NCI-H1092 (cell line): ENCODE data around the gene DHRS7B.
"Not testable (repeated sequence)": the region's sequence is repeated elsewhere in the genome, so short reads cannot be mapped to it uniquely, and the experiment has no call there.

Experiments used
- DNase-seq: peaks from one replicate; lab custom pipeline; 2025; lab: John Stamatoyannopoulos, UW

DHRS7B gene, protein sequence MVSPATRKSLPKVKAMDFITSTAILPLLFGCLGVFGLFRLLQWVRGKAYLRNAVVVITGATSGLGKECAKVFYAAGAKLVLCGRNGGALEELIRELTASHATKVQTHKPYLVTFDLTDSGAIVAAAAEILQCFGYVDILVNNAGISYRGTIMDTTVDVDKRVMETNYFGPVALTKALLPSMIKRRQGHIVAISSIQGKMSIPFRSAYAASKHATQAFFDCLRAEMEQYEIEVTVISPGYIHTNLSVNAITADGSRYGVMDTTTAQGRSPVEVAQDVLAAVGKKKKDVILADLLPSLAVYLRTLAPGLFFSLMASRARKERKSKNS

DNA sequence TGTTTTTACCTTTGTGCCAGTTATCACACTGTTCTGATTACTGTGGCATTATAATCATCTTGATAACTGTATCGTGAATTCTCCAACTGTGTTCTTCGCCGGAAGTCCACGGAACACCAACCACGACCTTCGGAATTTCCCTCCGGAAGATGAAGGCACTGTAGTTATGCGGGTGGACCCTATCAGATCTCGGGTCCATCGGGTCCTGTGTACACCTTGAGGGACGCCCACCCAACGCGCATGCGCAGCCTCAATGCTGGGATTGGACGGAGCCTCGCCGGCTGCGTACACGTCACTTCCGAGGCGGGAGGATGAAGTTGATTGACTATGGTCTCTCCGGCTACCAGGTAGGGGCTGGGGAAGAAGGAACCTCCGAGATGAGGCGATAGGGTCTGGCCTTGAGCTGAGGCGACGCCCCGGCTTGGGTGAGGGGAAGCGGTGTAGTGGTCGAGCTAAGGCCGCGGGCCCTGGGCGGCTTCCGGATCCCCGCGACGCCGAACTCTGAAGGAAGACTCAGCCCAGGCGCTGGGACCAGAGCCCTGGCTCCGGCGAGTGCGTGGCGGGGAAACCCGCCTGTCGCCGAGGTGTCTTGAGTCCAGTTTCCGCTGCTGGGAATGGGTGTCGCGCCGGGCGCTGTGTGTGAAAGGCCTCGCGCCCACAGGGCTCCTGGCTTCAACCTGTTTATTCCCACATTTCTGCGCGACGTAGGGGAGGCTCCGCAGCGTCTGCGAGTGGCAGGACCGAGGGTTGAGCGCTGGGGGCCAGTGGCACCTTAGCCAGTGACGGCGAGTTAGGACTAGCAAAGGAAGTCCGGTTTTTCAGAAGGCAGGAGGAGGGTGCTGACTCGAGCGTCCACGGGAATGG lies at the start of gene DHRS7B:
DHRS7B (plus strand) TSS at position 320 of the 864 bp plus-strand sequence; CDS start at position 328, 8 bp downstream.
- peak; percentile 90 for DNase-seq

DNA sequence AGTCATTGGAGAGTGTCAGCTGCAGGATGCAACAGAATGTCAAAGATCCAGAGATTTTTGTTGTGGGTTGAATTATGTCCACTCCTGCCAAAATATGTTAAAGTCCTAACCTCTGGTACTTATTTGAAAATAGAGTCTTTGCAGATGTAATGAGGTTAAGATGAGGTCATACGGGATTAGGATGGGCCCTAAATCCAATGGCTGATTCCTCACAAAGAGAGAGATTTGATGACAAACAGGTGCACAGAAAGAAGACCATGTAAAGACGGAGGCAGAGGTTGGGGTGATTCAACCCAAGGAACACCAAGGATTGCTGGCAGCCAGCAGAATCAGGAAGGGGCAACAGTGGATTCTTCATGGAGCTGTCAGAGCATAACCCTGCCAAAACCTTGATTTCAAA lies 49.5 kb upstream of the DHRS7B start:
- no peak for DNase-seq

DNA sequence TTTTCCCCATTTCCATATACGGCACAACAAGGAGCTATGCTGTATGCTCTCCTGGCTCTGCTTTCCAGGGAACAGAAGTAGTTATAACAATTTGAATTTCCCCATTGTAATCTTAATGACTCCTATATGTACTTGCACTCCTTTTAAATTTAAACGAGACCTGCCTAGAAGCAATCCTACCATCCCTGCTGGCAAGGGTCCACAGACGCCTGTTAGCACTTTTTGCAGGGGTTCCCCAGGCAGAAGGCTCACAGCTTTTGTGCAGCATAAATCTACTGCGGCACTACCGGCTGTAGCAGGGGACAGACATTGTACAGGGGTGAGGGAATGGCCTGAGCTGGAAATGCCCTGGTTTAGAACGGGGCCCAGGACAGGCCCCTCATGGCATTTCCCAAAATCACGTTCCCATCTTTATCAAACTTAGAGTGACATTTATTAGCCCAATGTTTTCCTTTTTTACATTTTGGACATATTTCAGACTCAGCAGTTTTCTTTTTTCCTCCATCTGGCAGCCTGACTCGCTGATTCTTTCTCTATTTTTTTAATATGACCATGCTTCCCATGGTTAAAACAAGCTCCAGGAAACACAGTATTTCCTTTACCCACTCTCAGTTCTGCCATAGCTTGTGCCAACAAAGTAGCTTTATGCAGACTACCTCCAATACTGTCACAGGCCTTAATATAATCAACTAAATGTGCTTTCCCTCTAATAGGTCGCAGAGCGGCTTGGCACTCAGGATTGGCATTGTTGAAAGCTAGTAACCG lies 48.6 kb upstream of the DHRS7B start:
- DNase-seq: no peak

DNA sequence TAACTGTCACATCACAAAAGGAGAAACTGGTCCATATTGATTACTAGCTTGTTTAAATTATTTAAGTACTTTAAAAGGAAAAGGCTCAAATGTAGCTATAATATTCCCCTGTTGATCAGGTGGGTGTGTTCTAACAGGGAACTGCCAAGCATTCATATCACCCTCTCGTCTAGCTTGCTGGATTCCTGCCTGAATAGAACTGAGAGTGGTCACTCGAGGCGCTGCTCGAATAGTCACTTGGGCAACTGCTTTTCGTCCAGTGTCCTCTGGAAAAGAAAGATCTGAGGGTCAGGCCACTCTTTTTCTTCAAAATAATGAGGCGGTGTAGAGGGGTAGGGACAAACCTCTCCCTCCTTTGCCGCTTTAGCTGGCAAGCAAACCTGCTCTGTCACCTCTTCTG lies 47.6 kb upstream of the DHRS7B start:
- no peak for DNase-seq

DNA sequence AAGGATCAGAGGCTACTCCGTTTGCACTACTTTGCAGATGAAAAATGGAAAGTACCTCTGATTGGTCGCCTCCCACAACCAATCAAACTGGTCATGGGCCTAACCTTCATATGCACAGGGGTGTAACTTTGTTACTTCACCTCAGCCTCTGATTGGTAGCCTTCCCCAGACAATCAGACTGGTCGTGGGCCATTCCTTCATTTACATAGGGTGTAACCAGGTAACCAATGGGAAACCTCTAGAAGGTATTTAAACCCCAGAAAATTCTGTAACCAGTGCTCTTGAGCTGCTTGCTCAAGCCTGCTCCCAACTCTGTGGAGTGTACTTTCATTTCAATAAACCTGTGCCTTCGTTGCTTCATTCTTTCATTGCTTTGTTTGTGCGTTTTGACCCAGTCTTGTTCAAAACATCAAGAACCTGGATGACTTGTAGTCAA lies 44.7 kb upstream of the DHRS7B start:
- DNase-seq: no peak

DNA sequence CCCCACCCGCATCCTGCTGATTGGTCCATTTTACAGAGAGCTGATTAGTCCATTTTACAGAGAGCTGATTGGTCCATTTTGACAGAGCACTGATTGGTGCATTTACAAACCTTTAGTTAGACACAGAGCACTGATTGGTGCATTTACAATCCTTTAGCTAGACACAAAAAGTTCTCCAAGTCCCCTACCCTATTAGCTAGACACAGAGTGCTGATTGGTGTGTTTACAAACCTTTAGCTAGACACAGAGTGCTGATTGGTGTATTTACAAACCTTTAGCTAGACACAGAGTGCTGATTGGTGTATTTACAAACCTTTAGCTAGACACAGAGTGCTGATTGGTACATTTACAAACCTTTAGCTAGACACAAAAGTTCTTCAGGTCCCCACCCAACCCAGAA lies 41.5 kb upstream of the DHRS7B start:
- not testable (repeated sequence) for DNase-seq

DNA sequence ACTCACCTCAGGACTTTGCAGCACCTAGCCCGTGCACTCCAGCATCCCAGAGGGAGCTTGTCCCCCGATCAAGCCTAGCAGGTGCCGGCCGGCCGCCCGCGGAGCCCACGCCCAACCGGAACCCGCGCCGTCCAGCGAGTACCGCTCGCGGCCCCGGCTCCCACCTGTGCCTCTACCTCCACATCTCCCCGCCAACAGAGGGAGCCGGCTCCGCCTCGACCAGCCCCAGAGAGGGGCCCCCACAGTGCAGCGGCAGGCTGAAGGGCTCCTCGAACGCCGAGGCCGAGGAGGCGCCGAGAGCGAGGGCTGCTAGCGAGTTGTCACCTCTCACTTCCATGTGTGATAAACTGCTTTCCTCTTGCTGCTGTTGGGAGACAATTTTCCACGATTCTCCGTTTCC lies 41.1 kb upstream of the DHRS7B start:
- no peak for DNase-seq

DNA sequence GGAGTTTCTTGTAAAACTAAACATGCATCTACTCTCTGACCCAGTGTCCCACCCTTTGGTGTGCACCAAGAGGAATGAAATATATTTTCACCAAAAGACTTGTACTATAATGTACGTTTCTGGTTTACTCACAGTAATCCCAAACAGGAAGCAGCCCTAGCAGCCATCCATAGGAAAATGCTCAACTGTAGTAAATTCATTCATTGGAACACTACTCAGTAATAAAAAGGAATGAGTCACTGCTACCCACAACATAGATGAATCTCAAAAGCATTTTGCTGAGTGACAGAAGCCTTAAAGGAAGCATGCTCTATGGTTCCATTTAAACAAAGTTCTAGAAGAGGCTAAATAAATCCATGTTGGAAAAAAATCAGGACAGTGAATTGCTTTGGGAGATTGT lies 37.6 kb upstream of the DHRS7B start:
- DNase-seq: no peak

DNA sequence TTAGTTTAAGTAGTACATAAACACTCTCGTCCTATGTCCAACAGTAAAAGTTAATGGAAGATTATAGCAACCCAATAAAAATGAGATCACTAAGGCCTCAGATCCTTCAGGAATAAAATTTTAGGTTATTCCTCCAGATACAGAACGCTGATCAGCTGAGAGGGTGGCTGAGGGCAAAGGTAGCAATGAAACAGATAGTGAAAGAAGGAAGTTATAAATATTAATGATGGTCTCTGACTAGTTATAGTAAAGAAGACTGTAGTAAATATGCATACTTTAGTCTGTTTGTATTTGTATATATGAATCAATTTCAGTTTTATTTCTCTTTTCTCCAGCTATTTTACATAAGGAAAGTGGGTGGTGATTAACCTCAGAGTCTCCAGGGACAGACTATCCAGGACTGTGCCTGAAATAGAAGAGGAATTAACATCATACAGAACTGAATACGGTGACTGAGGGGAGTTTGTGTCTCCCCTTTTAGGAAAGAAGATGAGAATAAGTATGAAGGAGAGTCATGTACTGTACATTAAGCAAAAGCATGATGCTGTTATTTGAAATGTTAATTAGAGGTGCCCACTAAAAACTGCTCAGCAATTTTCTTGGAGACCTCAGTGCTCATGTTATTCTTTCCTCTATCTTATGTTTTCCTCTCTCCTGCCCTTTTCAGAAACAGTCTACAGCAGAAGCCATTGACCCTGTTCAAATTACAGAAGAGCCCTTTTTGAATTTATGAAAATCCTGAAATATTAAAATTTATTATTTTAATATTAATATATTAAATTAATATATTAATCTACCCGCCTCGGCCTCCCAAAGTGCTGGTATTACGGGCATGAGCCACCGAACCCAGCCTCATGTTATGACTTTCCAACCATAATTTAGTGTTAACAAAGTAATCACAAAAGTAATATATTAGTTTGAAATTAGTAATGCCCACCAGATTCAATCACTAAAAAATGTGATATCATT lies 36.5 kb upstream of the DHRS7B start:
- no peak for DNase-seq

DNA sequence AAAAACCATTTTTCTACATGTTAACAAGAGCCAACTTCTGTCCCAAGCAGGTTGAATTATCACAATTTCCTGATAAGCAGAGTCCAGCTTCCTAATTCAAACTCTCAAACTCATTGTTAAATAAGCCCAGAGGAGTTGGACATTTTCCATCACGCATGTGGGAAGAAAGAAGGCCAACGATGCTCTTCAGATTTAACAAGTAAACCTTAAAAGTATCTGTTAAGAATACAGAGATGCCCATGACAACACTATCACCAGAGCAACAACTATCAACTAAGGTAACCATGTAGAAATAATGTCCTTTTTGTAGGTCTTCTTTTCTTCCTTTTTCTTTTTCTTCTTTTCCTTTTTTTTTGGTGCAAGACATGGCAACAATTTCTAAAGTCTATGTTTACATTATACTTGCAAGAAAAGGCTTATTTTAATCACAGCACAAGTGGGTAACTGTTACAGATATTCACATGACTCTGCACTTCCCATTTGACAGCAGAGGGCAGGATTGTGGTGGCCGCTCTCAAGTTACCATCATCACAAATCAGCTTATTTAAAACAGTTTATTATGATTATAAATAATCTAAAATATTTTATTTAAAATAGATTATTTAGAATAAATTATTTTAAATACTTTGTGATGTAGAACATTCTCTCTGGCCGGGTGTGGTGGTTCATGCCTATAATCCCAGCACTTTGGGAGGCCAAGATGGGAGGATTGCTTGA lies 35.7 kb upstream of the DHRS7B start:
- DNase-seq: no peak

DNA sequence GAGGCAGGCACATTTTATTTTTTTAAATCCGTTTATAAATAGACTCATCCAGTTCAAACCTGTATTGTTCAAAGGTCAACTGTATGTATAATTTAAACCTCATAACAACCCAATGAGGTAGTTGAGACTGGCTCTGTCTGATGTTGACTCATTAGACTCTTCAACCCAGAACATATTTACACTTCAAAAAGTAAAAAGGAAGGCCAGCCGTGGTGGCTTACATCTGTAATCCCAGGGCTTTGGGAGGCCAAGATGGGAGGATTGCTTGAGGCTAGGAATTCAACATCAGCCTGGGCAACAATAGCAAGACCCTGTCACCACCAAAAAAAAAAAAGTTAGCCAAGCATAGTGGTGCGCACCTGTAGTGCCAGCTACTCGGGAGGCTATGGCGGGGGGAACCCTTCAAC lies 32.5 kb upstream of the DHRS7B start:
- DNase-seq: no peak

DNA sequence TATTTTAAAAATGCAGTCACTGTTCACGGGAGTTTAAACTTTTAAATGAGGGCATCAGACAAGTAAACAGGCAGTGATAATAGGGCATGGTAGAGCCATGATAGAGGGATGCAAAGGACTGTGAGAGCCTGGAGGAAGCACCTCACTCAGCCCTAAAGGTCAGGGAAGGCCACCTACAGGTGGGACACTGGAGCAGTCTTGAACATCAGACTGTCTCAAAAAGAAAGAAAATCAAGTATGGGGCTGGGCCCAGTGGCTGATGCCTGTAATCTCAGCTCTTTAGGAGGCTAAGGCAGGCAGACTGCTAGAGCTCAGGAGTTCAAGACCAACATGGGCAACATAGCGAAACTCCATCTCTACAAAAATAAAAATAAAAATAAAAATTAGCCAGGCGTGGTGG lies 31.0 kb upstream of the DHRS7B start:
- no peak for DNase-seq

DNA sequence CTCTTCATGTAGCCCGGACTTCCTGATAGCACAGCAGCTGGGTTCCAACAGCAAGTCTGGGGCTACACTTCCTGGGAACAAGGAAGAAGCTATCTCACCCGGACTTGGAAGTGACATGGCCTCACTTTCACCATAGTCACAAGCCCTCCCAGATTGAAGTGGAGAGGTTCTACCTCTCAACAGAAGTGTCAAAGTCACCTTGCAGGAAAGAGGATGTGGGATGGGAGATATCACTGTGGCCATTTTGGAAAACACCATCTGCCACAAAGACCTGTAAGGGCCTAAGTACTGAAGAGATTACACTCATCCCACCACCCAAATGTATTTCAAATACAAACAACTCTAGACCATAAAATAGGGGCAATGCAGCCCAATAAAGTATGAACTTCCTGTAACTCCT lies 29.9 kb upstream of the DHRS7B start:
- DNase-seq: no peak

DNA sequence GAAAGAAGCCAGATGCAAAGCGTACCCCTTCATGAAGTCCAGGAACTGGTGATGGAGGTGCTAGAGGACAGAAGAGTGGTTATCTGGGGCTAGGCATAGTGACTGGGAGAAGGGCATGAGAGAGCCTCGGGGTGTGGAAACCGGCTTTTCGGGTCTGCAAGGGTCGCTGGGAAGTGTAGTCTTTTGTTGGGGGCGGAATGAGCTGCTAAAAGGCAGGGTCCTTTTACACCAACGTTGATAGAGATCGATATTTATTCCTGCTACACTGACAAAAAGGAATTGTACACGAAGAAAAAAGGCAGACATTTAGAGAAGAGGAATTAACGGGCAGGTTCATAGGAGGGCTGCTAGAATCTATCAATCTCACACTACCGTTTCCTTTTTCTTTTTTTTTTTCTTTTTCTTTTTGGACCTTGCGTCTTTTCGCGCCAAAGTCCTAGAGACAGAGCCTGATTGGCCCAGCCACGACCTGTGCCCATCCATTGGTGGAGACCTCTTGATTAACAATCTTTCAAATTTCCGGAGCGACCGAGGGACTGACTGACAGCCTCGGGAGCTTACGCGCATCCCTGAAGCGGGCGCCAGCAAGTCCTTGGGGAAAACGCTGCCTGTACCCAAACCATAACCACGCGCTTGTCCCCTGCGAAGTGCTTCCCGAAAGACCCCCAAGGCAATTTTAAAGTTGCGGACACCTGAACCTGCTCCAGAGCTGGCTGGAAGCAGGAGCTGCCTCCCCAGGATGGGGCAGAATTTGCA lies 27.7 kb upstream of the DHRS7B start:
- DNase-seq: peak; percentile 75

DNA sequence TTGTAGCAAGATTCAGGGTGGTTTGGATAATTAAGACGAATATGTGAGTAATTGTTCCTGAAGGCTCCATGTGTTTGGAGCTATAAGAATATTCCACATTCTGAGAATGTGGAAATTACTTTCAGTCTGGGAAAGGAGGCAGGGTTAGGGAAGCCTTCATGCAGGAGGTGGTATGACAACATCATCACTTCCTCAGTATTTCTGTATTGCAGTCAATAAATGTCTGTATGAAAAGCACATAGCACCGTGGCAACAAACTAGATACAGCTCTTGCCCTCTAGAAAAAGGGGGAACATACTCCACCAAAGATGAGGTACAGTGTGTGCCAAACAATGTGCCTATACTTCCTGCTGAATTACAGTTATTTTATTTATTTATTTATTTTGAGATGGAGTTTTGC lies 26.1 kb upstream of the DHRS7B start:
- DNase-seq: no peak

DNA sequence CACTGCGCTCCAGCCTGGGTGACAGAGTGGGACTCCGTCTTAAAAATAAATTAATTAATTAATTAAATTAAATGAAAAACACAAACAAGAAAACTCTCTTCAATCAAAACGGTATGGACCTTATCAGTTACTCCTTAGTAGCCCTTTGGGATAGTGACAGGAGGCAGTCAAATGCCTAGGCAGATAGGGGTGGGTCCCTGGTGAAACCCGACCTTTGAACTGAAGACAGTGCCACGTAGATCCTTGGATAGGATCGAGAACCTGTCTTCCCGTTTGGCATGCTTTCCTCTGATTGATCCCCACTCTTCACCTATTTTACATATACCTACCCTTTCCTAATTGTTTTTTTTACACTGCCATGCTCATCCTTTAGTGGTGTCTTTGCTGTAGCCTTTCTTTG lies 22.2 kb upstream of the DHRS7B start:
- no peak for DNase-seq

DNA sequence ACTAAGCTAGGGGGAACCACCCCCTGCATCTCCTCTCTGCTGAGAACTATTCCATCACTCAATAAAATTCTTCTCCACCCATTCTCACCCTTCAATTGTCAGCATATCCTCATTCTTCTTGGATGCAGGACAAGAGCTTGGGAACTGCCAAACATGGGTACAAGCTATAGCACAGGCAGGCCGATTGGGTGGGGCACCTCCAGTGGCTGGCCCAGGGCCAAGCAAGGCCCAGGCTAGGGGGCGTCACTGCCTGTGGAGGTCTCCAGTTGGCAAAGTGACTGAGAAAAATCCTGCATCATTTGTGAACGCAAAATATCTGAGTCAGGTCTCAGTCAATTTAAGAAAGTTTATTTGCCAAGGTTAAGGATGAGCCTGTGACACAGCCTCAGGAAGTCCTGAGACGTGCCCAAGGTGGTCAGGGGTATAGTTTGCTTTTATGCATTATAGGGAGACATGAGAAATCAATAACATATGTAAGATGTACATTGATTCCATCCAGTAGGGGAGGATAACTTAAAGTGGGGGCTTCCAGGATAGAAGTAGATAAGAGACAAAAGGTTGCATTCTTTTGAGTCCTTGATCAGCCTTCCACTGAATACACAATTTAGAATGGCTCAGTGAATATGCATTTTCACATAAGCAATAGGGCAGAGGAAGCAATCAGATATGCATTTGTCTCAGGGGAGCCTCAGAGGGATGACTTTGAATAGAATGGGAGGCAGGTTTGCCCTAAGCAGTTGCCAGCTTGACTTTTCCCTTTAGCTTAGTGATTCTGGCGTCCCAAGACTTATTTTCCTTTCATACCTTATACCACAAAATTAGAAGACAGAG lies 21.5 kb upstream of the DHRS7B start:
- DNase-seq: no peak

DNA sequence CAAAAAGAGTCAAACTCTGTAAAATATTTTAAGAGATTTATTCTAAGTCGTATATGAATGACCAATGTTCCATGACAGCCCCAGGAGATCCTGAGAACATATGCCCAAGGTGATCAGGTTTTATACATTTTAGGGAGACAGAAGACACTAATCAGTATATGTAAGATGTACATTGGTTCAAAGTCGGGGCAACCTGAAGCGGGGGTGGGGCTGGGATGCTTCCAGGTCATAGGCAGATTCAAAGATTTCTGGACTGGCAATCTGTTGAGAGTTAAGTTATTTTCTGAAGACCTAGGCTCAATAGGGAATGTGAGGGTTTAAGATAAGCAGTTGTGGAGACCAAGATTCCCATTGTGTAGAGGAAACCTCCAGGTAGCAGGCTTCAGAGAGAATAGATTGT lies 20.4 kb upstream of the DHRS7B start:
- no peak for DNase-seq

DNA sequence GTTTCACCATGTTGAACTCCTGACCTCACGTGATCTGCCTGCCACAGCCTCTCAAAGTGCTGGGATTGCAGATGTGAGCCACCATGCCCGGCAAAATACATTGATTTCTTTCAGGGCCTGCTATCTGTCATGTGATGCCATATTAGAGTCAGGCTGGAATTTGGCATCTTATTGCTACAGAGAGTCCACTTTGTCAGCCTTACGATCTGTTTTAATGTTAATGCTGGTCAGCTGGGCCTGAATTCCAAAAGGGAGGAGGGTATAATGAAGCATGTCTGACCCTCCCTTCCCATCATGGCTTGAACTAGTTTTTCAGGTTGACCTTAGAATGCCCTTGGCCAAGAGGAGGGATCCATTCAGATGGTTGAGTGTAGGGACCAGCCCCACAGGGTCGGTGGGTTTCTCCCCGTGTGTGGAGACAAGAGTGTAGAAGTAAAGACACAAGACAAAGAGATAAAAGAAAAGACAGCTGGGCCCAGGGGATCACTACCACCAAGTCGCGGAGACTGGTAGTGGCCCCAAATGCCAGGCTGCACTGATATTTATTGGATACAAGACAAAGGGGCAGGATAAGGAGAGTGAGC lies 19.6 kb upstream of the DHRS7B start:
- DNase-seq: not testable (repeated sequence)
